D721Med (cell line): ENCODE measurements around the gene CST3.

Source experiments
- DNase-seq: peaks from one replicate; pipeline ENCODE4 v3.0.0; 2011; ENCODE audit warnings: low spot score; ENCODE audit not compliant: insufficient read length
- FAIRE-seq: peaks from 2 replicates; lab custom pipeline; 2011; peaks lifted over from hg19 to GRCh38; lab: Jason Lieb, UNC
- CTCF ChIP-seq: IDR thresholded peaks from 2 replicates; pipeline ENCODE4 v1.5.1; 2012; ENCODE audit warnings: mild to moderate bottlenecking, control low read depth; ENCODE audit not compliant: insufficient read depth; ENCODE audit errors: missing control alignments

The CST3 gene

GRCh38 chr20:23614163-23614562, 23.6 kb downstream of the CST3 start:
- FAIRE-seq (no peak), DNase-seq (no peak)
- no peak for TF ChIP-seq CTCF

GRCh38 chr20:23613676-23614075, 24.1 kb downstream of the CST3 start:
- DNase-seq (no peak), FAIRE-seq (no peak)
- TF ChIP-seq CTCF: no peak

- TF ChIP-seq CTCF: no peak
- no peak for DNase-seq
- no peak for FAIRE-seq
Measured at GRCh38 chr20:23612396-23612795, 25.4 kb downstream of the CST3 start.

GRCh38 chr20:23609486-23610109, 28.2 kb downstream of the CST3 start:
- TF ChIP-seq CTCF: no peak
- DNase-seq (no peak), FAIRE-seq (no peak)

GRCh38 chr20:23608251-23608846, 29.4 kb downstream of the CST3 start:
- no peak for FAIRE-seq
- no peak for TF ChIP-seq CTCF

GRCh38 chr20:23607497-23608245, 30.1 kb downstream of the CST3 start:
- no peak for TF ChIP-seq CTCF
- DNase-seq (no peak), FAIRE-seq (no peak)

More at GRCh38 chr20:23608251-23608846, 29.4 kb downstream of the CST3 start:
- no peak for DNase-seq
